Astrocyte (in vitro differentiated cells and primary cell): ENCODE data around the gene RNF167.

ENCODE experiments used
- EZH2 ChIP-seq: IDR thresholded peaks from 2 replicates; pipeline ENCODE4 v1.6.1; 2012; ENCODE audit warnings: mild to moderate bottlenecking, low read length, inconsistent platforms; ENCODE audit not compliant: insufficient read depth
- TF ChIP-seq, protein P1 (sequence below): IDR thresholded peaks from 2 replicates; pipeline ENCODE4 v1.5.1; 2011; ENCODE audit warnings: low read depth, mild to moderate bottlenecking, inconsistent platforms, low read length, moderate library complexity; ENCODE audit not compliant: insufficient read depth

DNA sequence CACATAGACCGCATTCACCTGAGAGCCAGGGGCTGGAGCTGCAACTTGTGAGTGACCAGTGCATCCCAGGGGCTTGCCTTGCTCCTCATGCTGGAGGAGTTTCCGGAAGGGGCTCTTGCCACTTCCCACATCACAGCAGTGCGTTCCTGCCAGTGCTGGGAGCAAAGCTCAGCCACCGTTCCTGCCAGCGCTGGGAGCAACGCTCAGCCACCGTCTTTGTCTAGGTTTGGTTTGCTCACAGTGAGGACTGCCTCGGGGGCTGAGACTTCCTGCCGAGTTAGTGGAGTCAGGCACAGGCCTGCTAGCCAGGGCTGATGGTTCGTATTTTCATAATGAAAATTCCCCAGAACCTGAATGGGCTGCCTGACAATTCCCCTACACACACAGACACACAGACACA is 31.8 kb upstream of the RNF167 start:
- TF ChIP-seq, protein P1, sequence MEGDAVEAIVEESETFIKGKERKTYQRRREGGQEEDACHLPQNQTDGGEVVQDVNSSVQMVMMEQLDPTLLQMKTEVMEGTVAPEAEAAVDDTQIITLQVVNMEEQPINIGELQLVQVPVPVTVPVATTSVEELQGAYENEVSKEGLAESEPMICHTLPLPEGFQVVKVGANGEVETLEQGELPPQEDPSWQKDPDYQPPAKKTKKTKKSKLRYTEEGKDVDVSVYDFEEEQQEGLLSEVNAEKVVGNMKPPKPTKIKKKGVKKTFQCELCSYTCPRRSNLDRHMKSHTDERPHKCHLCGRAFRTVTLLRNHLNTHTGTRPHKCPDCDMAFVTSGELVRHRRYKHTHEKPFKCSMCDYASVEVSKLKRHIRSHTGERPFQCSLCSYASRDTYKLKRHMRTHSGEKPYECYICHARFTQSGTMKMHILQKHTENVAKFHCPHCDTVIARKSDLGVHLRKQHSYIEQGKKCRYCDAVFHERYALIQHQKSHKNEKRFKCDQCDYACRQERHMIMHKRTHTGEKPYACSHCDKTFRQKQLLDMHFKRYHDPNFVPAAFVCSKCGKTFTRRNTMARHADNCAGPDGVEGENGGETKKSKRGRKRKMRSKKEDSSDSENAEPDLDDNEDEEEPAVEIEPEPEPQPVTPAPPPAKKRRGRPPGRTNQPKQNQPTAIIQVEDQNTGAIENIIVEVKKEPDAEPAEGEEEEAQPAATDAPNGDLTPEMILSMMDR = no peak
- TF ChIP-seq EZH2 = no peak
